Measurements from ENCODE around the gene EXOC6B.
"Not testable (repeated sequence)": the region's sequence is repeated elsewhere in the genome, so short reads cannot be mapped to it uniquely, and the experiment has no call there.

EXOC6B gene

GRCh38 chr2:72544554-72544953 is 281.3 kb downstream of the EXOC6B start:
- DNase-seq (ENCODE audit: low read depth in 2 of 2), result no peak

- no peak for DNase-seq (ENCODE audit: low read depth in 2 of 2)
These were observed 282.2 kb downstream of the EXOC6B start for GRCh38 chr2:72543497-72544216.

GRCh38 chr2:72539071-72539552 is 286.7 kb downstream of the EXOC6B start:
- no peak for DNase-seq (ENCODE audit: low read depth in 2 of 2)

- no peak for DNase-seq (ENCODE audit: low read depth in 2 of 2)
These were observed 287.3 kb downstream of the EXOC6B start for GRCh38 chr2:72538486-72538885.

- not testable (repeated sequence) for DNase-seq (ENCODE audit: low read depth in 2 of 2)
These were observed 290.2 kb downstream of the EXOC6B start for GRCh38 chr2:72535586-72535985.

GRCh38 chr2:72533765-72534164 is 292.1 kb downstream of the EXOC6B start:
- DNase-seq (ENCODE audit: low read depth in 2 of 2), result no peak

- DNase-seq (ENCODE audit: low read depth in 2 of 2), result no peak
These were observed 298.4 kb downstream of the EXOC6B start for GRCh38 chr2:72527424-72527823.

GRCh38 chr2:72526623-72527022 is 299.2 kb downstream of the EXOC6B start:
- no peak for DNase-seq (ENCODE audit: low read depth in 2 of 2)

GRCh38 chr2:72524071-72524470 is 301.8 kb downstream of the EXOC6B start:
- DNase-seq (ENCODE audit: low read depth in 2 of 2), result no peak

GRCh38 chr2:72515696-72516095 is 310.1 kb downstream of the EXOC6B start:
- no peak for DNase-seq (ENCODE audit: low read depth in 2 of 2)

- no peak for DNase-seq (ENCODE audit: low read depth in 2 of 2)
These were observed 312.8 kb downstream of the EXOC6B start for GRCh38 chr2:72513011-72513410.

GRCh38 chr2:72512376-72512775 is 313.5 kb downstream of the EXOC6B start:
- DNase-seq (ENCODE audit: low read depth in 2 of 2), result no peak

GRCh38 chr2:72511906-72512305 is 313.9 kb downstream of the EXOC6B start:
- no peak for DNase-seq (ENCODE audit: low read depth in 2 of 2)

- DNase-seq (ENCODE audit: low read depth in 2 of 2), result no peak
These were observed 328.1 kb downstream of the EXOC6B start for GRCh38 chr2:72497763-72498162.

- no peak for DNase-seq (ENCODE audit: low read depth in 2 of 2)
These were observed 329.4 kb downstream of the EXOC6B start for GRCh38 chr2:72496479-72496878.

- DNase-seq (ENCODE audit: low read depth in 2 of 2), result no peak
These were observed 331.4 kb downstream of the EXOC6B start for GRCh38 chr2:72494392-72494791.

GRCh38 chr2:72484622-72485021 is 341.2 kb downstream of the EXOC6B start:
- not testable (repeated sequence) for DNase-seq (ENCODE audit: low read depth in 2 of 2)

GRCh38 chr2:72483346-72483745 is 342.5 kb downstream of the EXOC6B start:
- DNase-seq (ENCODE audit: low read depth in 2 of 2), result no peak

GRCh38 chr2:72475246-72475645 is 350.6 kb downstream of the EXOC6B start:
- DNase-seq (ENCODE audit: low read depth in 2 of 2), result no peak

- DNase-seq (ENCODE audit: low read depth in 2 of 2), result no peak
These were observed 367.9 kb downstream of the EXOC6B start for GRCh38 chr2:72457801-72458516.

- DNase-seq (ENCODE audit: low read depth in 2 of 2), result no peak
These were observed 371.6 kb downstream of the EXOC6B start for GRCh38 chr2:72454189-72454588.

GRCh38 chr2:72442270-72442669 is 383.6 kb downstream of the EXOC6B start:
- DNase-seq (ENCODE audit: low read depth in 2 of 2), result no peak

- no peak for DNase-seq (ENCODE audit: low read depth in 2 of 2)
These were observed 385.9 kb downstream of the EXOC6B start for GRCh38 chr2:72439892-72440291.
